Activated CD8-positive, alpha-beta T cell treated with anti-CD3 and anti-CD28 coated beads for 36 hours (primary cell): ENCODE data around the gene IL13RA2. TPM values are rescaled to one million over a fixed set of nuclear protein-coding genes. Genes with fewer than 3 reads are reported as not detected.

Experiments
- ATAC-seq: fragments of 200-7000 bp; cut with Tn5 transposase; one replicate; pipeline ENCODE4 v1.10.0; 2021; ENCODE audit warnings: mild to moderate bottlenecking, moderate library complexity
- CTCF ChIA-PET: fragments of 350-600 bp; sonication (Branson Sonifier 250); formaldehyde crosslinking; loops from one replicate; lab custom pipeline; 2021; ENCODE audit warnings: antibody characterized with exemption; lab: Charles Lee
- POLR2A ChIA-PET: fragments of 350-600 bp; sonication (Branson Sonifier 250); formaldehyde crosslinking; loops from one replicate; lab custom pipeline; 2021; ENCODE audit warnings: antibody characterized with exemption; lab: Charles Lee
- DNase-seq: peaks from one replicate; pipeline ENCODE4 v3.0.0-alpha.2; 2020
- H3K27ac Mint-ChIP-seq: one replicate; pipeline ENCODE4 v1.8.0; 2021; ENCODE audit warnings: mild to moderate bottlenecking, mixed read lengths
- H3K27me3 Mint-ChIP-seq: one replicate; pipeline ENCODE4 v1.8.0; 2021; ENCODE audit warnings: mixed read lengths
- H3K36me3 Mint-ChIP-seq: one replicate; pipeline ENCODE4 v1.8.0; 2021; ENCODE audit warnings: low read depth, mixed read lengths
- H3K4me1 Mint-ChIP-seq: one replicate; pipeline ENCODE4 v1.8.0; 2021; ENCODE audit warnings: low read depth, mixed read lengths
- H3K4me3 Mint-ChIP-seq: one replicate; pipeline ENCODE4 v1.8.0; 2021; ENCODE audit warnings: mild to moderate bottlenecking, moderate library complexity, mixed read lengths
- H3K9me3 Mint-ChIP-seq: one replicate; pipeline ENCODE4 v1.8.0; 2021; ENCODE audit warnings: mixed read lengths
- intact Hi-C: fragments of 100-400 bp; cut with micrococcal nuclease; formaldehyde crosslinking; loops from one replicate; pipeline ENCODE4 v1.10.0; 2022
- total RNA-seq, 2 experiments: library from RNA; stranded (reverse); gene quantifications; one replicate each; pipeline ENCODE4 v1.2.3, GENCODE V29; 2021
- TF ChIP-seq, protein P1 (sequence below): fragments of 200-600 bp; IDR thresholded peaks from one replicate; pipeline ENCODE4 v1.8.0; 2022; ENCODE audit warnings: antibody characterized with exemption, mild to moderate bottlenecking

IL13RA2 gene
- total RNA-seq, 2 experiments from 2014 or later, result not detected

DNA sequence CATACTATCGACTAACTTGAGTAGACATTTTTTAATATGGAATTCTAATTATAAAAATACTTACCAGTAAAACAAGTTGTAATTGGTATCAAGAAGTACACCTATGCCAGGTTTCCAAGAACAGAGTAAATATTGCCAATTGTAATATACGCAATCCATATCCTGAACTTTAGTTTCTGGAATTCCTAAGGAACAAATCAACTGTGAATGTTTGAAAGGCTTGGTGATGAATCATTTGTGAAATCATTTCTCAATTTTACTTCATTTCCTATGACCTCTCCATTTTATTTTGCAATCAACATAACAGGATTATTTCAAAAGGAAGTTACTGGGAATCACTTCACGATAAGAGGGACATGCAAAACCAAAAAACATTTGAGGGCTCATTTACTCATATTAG, 3.7 kb downstream of the IL13RA2 start:
- H3K4me3 Mint-ChIP-seq, result no peak overlapping the region

DNA sequence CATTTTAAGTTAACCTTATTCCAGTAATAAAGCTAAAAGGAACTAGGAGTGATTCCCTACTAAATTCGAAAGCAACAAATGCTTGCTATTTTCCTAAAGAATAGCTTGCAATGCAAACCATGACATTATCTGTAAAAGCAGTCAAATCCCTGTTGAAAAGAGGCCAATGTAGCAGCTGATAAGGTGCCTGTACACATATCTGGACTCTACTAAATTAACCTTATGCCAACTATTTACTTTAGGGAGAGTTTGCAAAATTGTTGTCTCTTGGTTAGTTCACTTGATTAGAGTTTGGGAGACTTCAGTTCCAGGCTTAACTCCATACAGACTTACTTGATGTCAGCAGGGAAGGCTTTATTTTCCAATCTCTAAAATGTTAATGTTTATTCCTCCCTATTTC, 6.0 kb downstream of the IL13RA2 start:
- no peaks in the 10 kb centered on the region for H3K9me3 Mint-ChIP-seq
- no peak for ATAC-seq
- POLR2A ChIA-PET, result no interaction called here

More for the DNA sequence above, 3.7 kb downstream of the IL13RA2 start:
- ChIA-PET POLR2A (no interaction called here), CTCF (no interaction called here)
- no peak for ATAC-seq
- H3K27ac Mint-ChIP-seq, result no peak overlapping the region
- no peak for DNase-seq
- H3K9me3 Mint-ChIP-seq, result no peaks in the 10 kb centered on the region
- H3K27me3 Mint-ChIP-seq, result no peaks in the 10 kb centered on the region
- H3K4me1 Mint-ChIP-seq, result no peaks in the 10 kb centered on the region
- TF ChIP-seq, protein P1, sequence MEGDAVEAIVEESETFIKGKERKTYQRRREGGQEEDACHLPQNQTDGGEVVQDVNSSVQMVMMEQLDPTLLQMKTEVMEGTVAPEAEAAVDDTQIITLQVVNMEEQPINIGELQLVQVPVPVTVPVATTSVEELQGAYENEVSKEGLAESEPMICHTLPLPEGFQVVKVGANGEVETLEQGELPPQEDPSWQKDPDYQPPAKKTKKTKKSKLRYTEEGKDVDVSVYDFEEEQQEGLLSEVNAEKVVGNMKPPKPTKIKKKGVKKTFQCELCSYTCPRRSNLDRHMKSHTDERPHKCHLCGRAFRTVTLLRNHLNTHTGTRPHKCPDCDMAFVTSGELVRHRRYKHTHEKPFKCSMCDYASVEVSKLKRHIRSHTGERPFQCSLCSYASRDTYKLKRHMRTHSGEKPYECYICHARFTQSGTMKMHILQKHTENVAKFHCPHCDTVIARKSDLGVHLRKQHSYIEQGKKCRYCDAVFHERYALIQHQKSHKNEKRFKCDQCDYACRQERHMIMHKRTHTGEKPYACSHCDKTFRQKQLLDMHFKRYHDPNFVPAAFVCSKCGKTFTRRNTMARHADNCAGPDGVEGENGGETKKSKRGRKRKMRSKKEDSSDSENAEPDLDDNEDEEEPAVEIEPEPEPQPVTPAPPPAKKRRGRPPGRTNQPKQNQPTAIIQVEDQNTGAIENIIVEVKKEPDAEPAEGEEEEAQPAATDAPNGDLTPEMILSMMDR, result no peak
- H3K36me3 Mint-ChIP-seq, result no peaks in the 10 kb centered on the region
- intact Hi-C loops, result no loop called here

DNA sequence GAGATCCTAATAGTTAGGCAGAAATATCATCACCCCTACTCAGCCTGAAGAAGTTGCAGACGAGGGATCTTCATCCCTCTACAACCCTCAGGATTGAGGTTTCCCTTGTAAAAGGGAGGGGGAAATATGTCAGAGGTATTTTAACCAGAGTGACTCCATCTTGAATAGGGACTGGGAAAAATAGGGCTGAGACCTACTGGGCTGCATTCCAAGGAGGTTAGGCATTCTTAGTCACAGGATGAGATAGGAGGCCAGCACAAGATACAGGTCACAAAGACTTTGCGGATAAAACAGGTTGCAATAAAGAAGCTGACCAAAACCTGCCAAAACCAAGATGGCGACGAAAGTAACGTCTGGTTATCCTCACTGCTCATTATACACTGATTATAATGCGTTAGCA, 17.5 kb downstream of the IL13RA2 start:
- POLR2A ChIA-PET, result no interaction called here
- DNase-seq (no peak), ATAC-seq (no peak)
- Mint-ChIP-seq H3K36me3 (no peaks in the 10 kb centered on the region), H3K4me1 (no peaks in the 10 kb centered on the region), H3K4me3 (no peak overlapping the region), H3K27ac (no peak overlapping the region), H3K27me3 (no peaks in the 10 kb centered on the region), H3K9me3 (no peaks in the 10 kb centered on the region)
- CTCF ChIA-PET, result no interaction called here
- TF ChIP-seq, protein P1, result no peak
- intact Hi-C loops, result no loop called here

More for the DNA sequence above, 6.0 kb downstream of the IL13RA2 start:
- Mint-ChIP-seq H3K36me3 (no peaks in the 10 kb centered on the region), H3K27ac (no peak overlapping the region), H3K4me3 (no peak overlapping the region), H3K4me1 (no peaks in the 10 kb centered on the region), H3K27me3 (no peaks in the 10 kb centered on the region)
- CTCF ChIA-PET, result no interaction called here
- no peak for DNase-seq
- intact Hi-C loops, result no loop called here
- TF ChIP-seq, protein P1, result no peak

DNA sequence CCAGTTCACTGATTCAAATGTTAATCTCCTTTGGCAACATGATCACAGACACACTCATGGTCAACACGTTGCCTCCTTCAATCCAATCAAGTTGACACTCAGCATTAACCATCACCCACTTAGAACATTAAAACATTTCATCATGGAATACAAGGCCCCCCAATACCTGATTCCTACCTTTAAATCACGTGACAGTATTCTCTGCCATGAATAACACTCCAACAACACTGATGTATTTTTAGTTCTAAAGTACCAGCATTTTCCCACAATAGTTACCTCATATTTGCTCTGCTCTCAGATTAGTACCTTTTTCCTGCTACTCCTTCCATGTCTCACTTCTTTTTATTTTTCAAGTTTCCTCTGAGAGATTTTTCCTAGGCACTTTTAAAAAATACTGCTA, 19.6 kb downstream of the IL13RA2 start:
- Mint-ChIP-seq H3K9me3 (no peaks in the 10 kb centered on the region), H3K27ac (no peak overlapping the region), H3K36me3 (no peaks in the 10 kb centered on the region), H3K27me3 (no peaks in the 10 kb centered on the region), H3K4me1 (no peaks in the 10 kb centered on the region), H3K4me3 (no peak overlapping the region)
- ChIA-PET POLR2A (no interaction called here), CTCF (no interaction called here)
- TF ChIP-seq, protein P1, result no peak
- ATAC-seq (no peak), DNase-seq (no peak)
- intact Hi-C loops, result no loop called here

DNA sequence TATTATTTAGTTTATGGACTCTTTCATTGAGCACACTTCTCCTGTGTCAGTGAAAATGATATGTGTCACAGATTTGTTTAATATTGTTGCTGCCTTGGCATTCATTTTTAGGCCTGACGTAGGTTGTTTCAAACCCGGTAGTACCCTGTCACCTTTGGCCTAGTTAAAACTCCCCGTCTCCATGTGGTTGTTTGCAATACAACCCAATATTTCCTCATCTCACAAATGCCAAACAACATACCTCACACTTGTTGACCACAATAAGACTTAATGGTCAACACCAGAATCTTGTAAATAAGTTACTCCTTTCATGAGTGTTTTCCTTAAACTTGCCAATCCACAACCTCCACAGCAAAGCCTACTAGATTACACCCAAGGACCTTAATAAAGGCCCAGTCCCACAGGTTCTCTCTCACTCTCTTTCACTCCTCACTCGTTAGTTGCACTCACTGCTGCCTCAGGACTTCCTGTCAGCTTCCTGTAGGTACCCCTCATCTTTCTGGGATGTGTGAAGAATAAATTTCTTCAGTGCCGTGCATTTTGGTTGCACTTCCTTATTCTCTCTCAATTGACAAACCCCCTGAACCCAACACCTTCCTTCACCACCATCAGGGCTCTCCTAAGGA, 31.3 kb downstream of the IL13RA2 start:
- H3K4me3 Mint-ChIP-seq, result no peak overlapping the region
- CTCF ChIA-PET, result no interaction called here
- intact Hi-C loops, result no loop called here
- H3K27me3 Mint-ChIP-seq, result no peaks in the 10 kb centered on the region
- no peak for ATAC-seq
- H3K4me1 Mint-ChIP-seq, result no peaks in the 10 kb centered on the region
- H3K9me3 Mint-ChIP-seq, result no peaks in the 10 kb centered on the region
- TF ChIP-seq, protein P1, result no peak
- H3K36me3 Mint-ChIP-seq, result no peaks in the 10 kb centered on the region
- POLR2A ChIA-PET, result no interaction called here
- DNase-seq, result no peak
- no peak overlapping the region for H3K27ac Mint-ChIP-seq
